AG08396 (cell line): Measurements from ENCODE around the gene RAB26.
"Not testable (repeated sequence)": the region's sequence is repeated elsewhere in the genome, so short reads cannot be mapped to it uniquely, and the experiment has no call there.

Experiments used
- DNase-seq: peaks from one replicate; pipeline ENCODE4 v3.0.0; 2012; ENCODE audit warnings: low spot score, mixed read lengths

RAB26 gene

DNA sequence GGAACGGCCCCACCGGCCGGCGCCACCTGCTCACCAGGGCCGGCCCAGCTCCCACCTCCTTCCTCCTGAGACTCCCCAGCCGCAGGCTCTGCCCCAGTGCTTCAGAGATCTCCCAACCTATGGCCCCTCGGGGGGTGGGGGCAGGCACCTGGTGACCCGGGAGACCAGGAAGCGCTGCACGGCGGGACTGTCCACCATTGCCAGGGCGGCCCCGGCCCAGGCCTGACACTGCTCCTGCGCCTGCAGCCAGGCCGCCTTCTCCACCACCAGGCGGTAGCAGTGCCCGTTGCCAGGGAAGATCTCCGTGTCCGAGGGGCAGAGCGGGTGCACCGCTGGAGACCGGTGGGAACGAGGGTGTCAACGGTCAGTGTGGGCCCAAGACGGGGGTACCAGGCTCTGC lies 31.1 kb upstream of the RAB26 start:
- not testable (repeated sequence) for DNase-seq

DNA sequence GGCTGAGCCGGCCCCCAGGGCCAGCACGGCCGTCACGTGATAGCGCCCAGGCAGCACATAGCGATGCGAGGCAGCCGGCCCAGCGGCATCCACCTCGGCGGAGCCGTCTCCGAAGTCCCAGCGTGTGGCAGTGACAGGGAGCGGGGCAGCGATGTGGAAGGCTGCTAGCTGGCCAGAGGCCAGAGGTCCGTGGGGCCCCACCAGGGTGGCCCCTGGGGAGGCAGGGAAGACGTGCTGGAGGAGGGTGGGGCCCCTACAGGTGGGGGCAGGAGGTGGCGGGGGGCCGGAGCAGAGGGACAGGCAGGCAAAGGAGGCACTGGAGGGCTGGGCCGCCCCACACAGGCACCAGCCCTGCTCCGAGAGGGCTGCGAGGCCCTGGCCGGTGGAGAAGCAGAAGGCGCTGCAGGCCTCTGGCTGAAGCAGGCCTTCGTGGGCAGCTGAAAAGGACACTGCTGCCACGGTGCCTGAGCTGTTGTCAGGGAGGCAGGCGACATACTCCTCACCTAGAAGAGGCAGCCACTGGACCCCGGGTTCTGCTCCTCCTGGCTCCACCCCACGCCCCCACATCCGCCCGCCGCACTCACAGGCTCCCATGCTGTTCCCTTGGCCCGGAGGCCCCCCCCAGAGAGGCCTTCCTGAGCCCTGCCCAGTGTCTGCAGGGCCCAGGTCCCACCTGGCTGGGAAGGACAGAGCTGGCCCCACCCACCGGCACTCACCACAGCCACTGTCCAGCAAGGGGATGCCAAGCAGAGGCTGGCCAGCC lies 30.3 kb upstream of the RAB26 start:
- DNase-seq: not testable (repeated sequence)

DNA sequence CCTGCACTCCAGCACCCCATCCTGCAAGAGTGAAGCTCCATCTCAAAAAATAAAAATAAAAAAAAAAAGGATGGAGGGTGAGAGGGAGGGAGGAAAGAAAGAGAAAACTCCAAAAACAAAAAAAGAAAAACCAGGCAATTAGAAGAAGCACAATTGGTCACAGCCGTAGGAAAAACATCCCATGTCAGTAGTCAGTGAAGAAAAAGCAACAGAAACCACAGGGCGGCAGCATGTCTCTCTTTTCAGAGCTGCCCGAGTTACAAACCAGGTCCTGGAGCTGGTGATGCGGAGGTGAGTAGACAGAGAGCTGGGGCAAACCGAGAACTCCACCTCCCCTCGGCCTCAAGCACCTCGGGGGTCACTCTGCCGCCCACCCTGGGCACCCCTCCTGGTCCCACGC lies 27.1 kb upstream of the RAB26 start:
- DNase-seq: peak; percentile 71

DNA sequence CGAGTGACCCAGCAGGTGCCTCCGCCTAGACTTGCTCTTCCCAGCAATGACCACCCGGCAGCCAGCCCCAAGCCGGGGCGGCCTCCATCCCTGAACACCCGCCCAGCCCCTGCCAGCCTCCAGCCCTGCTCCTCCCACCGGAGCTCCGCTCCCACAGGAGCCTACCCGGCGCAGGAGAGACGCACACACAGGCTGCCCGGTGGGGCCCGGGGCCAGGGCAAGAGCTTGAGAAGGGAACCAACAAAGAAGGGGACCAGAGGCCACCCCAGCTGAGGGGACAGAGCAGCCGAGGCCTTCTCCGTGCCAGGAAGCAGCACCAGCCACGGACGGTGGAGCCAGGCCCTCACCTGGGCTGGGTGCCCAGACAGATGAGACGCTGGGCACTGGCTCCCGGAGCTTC lies 26.6 kb upstream of the RAB26 start:
- DNase-seq: no peak

DNA sequence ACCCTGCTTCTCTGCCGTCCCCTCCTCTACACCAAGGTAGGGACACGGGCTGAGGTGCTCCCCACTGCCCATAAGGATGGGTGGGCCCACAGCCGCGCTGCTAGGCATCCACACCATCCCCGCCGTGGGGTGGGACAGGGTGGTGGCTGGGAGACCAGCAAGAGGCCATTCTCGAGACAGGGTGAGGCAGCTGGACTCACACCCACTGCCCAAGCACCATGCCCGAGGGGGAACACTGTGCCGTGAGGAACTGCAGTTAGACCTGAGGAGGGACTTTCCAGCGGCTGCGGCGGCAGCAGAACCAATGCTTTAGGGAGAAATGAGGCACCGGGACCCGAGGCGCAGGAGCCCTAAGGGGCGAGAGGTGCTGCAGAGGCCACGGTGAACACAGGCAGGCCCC lies 26.0 kb upstream of the RAB26 start:
- no peak for DNase-seq

DNA sequence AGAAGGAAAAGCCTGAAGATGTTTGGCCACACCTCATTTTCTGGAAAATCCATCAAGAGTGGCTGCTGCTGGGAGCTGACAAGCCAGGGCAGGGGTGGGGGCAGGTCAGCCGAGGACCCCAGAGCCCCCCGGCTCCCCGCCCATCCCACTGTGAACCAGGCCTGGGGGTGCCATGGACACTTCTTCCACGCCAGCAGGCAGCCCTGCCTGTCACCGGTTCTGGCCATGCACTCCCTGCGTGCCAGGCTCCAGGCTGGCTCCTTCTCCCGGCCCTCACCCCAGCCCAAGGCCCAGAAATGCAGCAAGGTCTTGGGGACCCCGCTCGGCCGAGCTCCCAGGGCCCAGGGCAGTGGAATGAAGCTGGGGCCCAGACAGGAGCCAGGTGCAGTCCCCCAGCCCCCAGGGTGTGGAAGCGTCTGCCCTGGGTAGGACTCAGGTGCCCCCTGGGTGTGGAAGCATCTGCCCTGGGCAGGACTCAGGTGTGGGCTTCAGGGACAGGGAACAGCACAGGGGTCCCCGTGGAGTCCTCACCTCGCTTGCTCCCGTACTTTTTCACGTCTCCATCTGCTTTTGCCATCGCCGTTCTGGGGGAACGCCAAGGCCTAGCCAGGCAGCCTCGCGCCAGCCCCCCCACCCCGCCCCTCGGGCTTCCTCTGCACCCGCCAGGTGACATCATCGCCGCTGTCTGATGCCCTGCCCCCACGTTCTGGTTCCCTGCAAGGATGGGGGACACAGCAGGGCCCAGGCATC lies 25.3 kb upstream of the RAB26 start:
- DNase-seq: not testable (repeated sequence)

DNA sequence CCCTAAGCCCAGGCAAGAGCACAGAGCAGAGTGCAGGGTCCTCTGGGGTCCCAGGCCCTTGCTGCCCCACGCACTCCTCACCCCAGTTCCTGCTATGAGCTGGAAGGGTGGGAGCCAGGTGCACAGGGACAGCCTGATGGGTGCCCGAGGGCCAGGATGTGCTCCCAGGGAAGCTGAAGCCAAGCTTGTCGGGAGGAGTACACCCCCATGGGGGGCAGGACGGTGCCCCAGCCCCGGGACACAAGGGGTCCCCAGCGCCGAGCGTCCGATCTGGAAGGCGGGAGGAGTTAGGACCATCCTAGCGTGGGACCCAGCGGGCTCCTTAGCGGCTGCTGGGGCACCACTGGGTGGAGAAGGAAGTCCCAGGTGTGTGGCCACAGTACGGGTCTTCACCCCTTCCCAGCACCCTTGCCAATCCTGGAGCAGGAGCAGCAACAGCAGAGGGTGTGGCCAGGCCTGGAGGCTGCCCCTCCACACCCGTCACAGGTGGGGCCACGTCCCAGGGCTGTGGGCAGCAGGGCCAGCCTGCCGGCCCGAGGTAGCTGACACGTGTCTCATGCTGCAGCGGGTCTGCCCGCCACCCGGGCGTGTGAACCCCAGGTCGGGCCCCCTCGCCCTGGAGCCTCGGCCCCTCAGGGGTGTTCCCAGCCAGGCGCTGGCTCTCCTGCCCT lies 24.6 kb upstream of the RAB26 start:
- DNase-seq: not testable (repeated sequence)

DNA sequence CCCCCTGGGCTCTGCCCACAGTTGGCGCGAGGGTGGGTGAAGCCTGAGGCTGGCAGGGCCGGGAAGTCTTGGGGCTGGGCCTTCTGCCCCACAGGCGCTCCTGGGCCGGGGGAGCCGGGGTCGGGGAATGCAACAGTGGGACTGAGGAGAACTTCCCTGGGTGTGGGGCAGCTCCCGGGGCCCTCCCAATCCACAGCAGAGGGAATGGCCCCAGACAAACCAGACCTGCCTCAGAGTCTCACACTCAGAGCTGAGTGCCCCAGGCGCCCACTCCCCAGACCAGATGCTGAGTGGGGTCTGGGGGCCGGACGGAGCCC lies 24.1 kb upstream of the RAB26 start:
- DNase-seq: not testable (repeated sequence)

DNA sequence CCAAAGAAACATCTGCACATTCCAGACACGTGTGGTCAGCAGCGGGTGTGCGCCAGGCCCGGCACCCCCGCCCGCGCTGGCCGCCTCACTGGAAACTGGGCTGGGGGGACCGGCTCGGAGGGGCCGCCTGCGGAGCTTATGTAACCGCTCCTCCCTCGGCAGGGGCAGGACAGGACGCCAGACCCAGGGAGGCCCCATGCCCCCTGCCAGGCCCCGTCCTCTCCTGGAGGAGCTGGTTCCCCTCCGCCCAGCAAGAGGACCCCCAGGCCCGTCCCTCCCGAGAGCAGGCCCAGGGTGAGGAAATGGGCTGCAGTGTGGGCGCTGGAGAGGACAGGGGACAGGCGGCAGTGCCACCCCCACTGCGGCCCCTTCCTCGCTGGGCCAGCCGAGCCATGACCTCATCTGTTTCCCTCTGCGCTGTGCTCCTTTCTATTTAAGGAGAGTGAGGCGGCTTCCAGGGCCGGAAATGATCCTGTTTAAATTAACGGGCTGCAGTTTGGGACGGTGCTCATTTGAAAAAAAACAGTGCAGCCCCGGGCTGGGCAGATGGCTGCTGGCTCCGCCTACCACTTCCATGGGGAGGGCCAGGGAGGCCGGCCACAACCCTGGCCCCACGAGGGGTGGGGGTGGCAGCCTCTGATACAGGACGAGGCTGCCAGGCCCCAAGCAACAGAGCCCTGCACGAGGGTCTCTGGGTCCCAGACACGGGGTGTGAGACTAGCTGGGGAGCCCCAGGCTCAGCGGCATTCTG lies 23.6 kb upstream of the RAB26 start:
- DNase-seq: peak; percentile 36

DNA sequence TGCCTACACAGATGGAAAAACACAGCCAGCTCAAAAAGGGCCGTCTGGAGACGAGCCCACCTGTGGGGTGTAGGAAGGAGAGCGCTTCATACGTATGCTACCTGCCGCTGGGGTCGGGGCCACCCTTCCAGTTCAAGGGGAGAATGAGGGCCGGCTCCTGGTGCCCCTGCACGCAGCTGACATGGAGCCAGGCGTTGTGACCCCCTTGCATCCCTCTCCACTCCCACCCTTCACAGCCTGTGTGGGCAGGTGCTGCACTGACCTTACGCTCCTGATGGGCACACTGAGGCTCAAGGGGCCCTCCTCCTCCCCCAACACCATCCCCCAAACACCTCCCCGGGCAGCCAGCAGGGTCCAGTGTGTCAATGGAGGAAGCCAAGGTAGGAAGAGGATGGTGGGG lies 22.8 kb upstream of the RAB26 start:
- not testable (repeated sequence) for DNase-seq

DNA sequence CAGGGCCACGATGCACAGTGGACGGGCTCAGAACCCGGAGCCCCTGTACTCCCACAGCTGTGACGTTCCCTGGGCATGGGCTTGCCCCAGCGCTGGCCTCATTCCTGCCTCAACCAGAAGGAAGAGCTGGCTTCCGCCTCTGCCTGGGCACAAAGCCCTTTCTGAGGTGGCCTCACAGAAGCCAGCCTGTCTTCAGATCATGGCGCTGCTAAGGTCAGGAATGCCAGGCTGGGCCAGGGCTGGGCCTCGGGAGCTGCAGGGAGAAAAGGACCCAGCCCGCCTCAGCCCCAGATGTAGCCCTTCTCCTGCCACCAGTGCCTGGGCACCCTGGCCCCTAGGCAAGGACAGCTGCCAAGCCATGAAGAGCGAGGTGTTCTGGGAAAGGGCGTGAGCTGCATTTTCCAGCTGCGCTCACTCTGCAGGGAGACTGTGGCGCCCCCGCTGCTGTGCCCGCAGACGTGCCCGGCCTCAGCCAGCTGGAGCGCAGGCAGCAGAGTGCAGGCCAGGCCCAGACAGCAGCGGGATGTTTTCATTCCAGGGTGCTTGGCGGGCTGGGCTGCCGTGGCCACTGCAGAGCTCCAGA lies 22.2 kb upstream of the RAB26 start:
- not testable (repeated sequence) for DNase-seq

DNA sequence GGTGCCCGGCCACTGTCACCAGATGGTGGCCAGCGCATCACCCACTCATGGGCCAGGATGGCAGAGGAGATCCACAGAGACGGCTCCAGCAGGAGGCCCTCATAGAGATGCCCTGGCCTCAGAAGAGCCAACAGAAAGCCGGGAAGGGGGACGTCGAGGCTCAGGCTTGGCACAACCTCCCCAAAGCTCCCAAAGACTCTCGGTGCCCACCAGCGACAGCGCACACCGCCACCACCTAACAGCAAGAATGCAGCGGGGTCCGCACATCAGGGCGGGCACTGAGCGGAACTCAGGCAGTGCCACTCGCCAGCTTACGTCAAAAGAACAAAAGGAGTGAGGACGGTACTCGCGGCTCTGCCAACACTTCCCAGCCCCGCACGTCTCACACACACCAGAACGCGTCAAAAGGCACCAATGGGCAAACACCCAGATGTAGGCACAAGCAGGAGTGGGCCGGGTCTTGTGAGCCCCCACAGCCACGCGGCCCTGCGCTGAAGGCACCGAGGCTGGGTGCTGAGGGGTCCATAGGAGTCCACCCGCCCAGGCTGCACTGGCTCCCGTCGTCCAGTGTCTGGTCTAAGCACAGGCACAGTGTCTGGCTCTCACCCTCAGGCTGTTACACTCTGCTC lies 21.4 kb upstream of the RAB26 start:
- DNase-seq: not testable (repeated sequence)

DNA sequence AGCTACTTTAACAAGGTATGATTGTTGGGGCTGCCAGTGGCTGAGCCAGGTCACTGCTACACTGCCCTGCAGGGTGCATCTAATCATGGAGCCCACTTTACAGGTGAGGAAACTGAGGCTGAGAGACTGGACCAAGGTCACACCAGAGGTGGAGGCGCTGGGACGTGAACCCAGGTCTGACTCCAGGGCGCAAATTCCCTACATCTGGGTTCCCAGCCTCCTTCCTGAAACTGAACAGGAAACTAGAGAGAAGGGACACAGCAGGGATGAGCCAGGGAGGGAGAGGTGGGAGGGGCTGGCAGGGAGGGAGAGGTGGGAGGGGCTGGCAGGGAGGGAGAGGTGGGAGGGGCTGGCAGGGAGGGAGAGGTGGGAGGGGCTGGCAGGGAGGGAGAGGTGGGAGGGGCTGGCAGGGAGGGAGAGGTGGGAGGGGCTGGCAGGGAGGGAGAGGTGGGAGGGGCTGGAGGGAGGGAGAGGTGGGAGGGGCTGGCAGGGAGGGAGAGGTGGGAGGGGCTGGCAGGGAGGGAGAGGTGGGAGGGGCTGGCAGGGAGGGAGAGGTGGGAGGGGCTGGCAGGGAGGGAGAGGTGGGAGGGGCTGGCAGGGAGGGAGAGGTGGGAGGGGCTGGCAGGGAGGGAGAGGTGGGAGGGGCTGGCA lies 20.7 kb upstream of the RAB26 start:
- DNase-seq: not testable (repeated sequence)

DNA sequence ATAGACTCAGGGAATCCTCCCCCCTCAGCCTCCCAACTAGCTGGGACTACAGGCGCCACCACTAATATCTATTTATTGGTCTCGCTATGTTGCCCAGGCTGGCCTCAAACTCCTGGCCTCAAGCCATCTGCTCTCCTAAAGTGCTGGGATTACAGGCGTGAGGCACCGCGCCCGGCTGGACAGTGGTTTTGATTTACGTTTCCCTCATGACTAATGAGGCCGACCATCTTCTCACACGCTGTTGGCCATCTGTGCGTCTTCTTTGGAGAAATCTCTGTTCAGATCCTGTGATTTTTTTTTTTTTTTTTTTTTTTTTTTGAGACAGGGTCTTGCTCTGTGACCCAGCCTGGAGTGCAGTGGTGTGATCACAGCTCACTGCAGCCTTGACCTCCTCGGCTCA lies 19.2 kb upstream of the RAB26 start:
- not testable (repeated sequence) for DNase-seq

DNA sequence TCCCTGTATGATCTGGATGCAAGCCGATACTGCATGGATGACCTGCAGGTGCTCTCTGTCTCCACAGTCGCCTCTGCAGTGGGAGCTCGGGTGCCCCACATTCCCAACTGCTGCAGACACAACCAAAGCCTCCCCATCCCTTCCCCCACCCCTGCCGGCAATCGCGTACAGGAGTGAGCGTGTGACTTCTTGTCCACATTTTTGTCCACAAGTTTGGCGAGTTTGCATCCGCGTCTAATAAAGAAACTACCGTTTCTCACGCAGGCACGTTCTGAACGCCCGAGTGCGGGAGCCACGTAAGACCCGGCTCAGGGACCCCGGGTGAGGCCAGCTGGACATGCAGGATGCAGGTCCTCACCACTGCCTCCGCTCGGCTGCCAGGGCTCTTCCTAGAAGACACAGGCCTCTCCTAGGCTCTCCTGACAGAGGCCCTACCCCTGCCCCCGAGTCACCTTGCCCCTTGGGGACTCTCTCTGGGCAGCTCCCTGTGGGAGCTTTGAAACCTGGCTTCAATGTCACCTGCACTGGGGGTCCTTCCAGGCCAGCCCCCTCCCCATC lies 18.5 kb upstream of the RAB26 start:
- not testable (repeated sequence) for DNase-seq

DNA sequence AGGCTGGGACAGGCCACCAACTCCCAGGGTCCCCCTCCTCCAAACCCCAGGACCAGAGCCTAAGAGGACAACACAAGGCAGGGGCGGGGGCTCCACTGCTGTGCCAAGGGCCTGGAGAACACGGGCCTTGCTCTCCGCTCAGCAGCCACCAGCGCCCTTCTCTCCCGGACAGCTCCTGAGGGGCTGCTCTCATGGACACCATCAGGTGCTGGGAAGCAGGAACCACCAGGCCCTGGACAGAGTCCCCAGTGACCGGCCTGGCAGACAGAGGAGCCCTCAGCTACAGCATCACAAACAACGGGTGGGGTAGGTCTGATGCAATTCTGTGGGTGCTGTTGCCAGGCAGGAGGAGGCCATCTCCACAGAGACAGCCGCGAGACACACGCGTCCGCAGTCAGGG lies 14.6 kb upstream of the RAB26 start:
- not testable (repeated sequence) for DNase-seq

DNA sequence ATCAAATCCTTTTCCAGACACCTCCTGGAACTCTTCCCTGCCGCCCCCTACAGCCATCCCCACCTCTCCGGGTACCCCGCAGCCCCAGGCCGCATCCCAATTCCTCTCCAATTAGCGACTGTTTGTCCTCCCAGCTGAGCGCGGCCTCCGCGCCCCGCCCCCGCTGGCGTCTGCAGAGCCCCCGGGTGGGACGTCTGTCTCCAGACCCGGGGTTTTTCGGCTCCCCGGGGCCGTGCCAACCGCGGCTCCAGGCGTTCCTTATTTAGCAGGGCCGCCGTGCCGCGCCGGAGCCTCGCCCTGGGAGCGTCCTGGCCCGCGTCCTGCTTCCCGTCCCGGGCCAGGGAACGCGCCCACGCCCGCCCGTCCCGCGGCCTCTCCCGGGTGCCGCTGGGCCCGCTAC lies 13.4 kb upstream of the RAB26 start:
- DNase-seq: not testable (repeated sequence)

DNA sequence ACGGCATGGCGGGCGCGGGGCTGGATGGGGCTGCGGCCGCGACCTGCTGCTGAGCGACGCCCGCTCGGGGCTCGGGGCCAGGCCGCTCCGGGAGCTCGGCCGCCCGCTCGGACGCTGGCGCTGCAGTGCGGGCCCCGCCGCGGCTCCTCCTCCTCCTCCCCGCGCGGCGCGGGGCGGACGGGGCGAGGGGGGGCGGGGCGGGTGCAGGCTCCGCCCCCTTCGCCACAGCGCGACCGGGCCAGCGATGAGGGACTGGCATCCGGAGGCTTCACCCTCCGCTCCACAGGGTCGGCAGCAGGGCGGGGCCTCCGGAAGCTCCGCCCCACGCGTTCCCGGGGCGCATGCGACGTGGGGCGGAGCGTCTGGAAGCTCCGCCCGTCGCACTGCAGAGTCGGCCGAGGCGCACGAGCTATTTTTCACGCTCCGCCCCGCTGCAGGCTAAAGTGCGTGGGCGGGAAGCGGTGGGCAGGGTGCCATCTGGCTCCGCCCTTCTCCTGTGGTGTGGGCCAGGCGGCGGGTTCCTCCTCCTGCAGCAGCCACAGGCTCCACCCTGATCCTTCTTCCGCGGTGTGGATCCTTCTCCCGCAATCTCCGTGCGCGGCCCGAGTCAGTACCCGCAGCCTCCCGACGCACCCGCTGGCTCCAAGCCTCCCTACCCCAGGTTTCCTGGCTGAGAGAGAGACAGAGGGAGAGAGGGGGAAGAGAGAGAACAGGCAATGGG lies 12.5 kb upstream of the RAB26 start, which contains the start of gene PKD1:
Gene PKD1 (minus strand): TSS at position 129 of the 721 bp plus-strand sequence. CDS start 209 bp downstream, outside the sequence.
- peak; percentile 55 for DNase-seq

DNA sequence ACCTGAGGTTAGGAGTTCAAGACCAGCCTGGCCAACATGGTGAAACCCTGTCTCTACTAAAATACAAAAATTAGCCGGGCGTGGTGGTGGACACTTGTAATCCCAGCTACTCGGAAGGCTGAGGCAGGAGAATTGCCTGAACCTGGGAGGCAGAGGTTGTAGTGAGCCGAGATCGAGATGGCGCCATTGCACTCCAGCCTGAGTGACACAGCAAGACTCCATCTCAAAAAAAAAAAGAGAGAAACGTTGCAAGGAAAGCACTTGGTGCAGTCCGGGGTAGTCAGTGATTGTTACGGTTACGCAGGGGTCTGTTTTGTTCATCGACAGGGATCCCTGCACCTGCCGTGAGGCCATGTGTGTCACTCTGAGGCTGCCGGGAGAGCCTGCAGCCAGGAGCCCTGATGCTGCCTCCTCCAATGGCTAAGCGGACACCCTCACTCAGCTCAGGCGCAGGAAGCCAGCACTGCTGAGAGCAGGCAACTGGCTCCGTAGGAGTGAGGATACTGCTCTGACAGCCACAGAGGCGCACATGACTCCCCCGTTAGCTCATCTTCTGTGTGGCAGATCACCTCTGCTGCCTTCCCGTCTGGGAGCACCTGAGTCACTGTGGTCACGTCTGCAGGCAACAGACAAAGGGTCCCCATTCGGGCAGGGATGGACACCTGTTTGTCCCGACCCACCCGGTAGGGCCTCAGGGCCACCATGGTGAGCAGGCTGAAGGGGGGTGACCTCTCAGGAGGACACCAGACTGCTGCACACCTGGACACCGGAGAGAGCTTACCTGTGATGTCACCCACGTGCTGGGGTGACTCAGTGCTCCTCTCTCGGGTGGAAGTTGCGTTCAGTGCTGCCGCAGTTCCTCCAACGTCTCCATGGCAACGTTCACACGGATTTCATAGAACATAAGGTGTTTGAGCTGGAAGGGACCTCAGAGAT lies 5.2 kb upstream of the RAB26 start:
- DNase-seq: peak; percentile 3
